22Rv1 (cell line): ENCODE data around the gene THSD4.

Experiments used
- H3K27ac ChIP-seq: fragments of 450-650 bp; 2 replicates; pipeline ENCODE4 v1.5.1; 2017
- CTCF ChIP-seq: fragments of 450-650 bp; IDR thresholded peaks from 2 replicates; pipeline ENCODE4 v1.5.1; 2017; ENCODE audit warnings: mild to moderate bottlenecking
- ZFX ChIP-seq: fragments of 450-650 bp; IDR thresholded peaks from 2 replicates; pipeline ENCODE4 v1.6.1; 2017; ENCODE audit warnings: antibody characterized with exemption, borderline replicate concordance

The THSD4 gene

GRCh38 chr15:71444866-71445590 lies 329.8 kb downstream of the THSD4 start:
- no peak overlapping the region for H3K27ac ChIP-seq

GRCh38 chr15:71447328-71448250 lies 332.3 kb downstream of the THSD4 start:
- H3K27ac ChIP-seq = no peak overlapping the region
- no peak for TF ChIP-seq ZFX
- no peak for TF ChIP-seq CTCF

More at GRCh38 chr15:71444866-71445590, 329.8 kb downstream of the THSD4 start:
- TF ChIP-seq CTCF (no peak), ZFX (no peak)

- H3K27ac ChIP-seq = no peak overlapping the region
- TF ChIP-seq CTCF (peak; percentile 93), ZFX (no peak)
Measured at GRCh38 chr15:71448688-71449114, 333.4 kb downstream of the THSD4 start.

- no peak for TF ChIP-seq ZFX
- TF ChIP-seq CTCF = no peak
- no peak overlapping the region for H3K27ac ChIP-seq
Measured at GRCh38 chr15:71449363-71449762, 334.1 kb downstream of the THSD4 start.

GRCh38 chr15:71449956-71450355 lies 334.7 kb downstream of the THSD4 start:
- TF ChIP-seq ZFX (no peak), CTCF (no peak)
- H3K27ac ChIP-seq = no peak overlapping the region

- H3K27ac ChIP-seq = no peak overlapping the region
- TF ChIP-seq CTCF (no peak), ZFX (no peak)
Measured at GRCh38 chr15:71451130-71451529, 335.9 kb downstream of the THSD4 start.

GRCh38 chr15:71452893-71453292 lies 337.6 kb downstream of the THSD4 start:
- H3K27ac ChIP-seq = no peak overlapping the region
- TF ChIP-seq ZFX = no peak
